IPS-11a (cell line): ENCODE data around the gene ZMYND8.
"Not testable (repeated sequence)": the region's sequence is repeated elsewhere in the genome, so short reads cannot be mapped to it uniquely, and the experiment has no call there.

Experiments
- H3K4me3 ChIP-seq: one replicate; pipeline ENCODE4 v1.5.1; 2013; ENCODE audit warnings: low read depth, low read length, control low read depth

The ZMYND8 gene

GRCh38 chr20:47251154-47252020, 105.1 kb downstream of the ZMYND8 start:
- no peak overlapping the region for H3K4me3 ChIP-seq

- H3K4me3 ChIP-seq = no peak overlapping the region
Observed at GRCh38 chr20:47250360-47250759, 106.1 kb downstream of the ZMYND8 start.

GRCh38 chr20:47249913-47250312, 106.6 kb downstream of the ZMYND8 start:
- H3K4me3 ChIP-seq = no peak overlapping the region

DNA sequence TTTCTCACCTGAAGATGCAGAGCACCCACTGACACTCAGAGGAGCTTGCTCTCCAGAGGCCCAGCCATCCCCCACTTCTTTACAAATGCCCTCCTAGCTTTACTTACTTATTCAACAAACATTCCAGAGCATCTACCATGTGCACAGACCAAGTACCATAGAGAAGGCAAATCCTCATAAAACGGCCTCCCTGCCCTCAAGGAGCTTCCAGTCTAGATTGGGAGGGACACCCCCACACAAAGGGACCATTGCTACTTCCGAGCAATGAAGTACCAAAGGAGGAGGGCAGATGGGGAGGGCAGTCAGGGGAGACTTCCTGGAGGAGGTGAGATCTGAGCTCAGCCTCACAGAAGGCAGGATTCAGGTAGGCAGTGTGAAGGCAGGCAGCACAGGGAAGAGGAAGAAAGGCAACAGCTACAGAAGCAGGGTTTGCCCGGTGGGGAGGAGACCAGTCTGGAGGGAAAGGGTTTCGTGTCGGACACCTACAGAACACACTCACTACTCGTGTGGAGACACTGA, 108.0 kb downstream of the ZMYND8 start:
- no peak overlapping the region for H3K4me3 ChIP-seq

GRCh38 chr20:47247972-47248371, 108.5 kb downstream of the ZMYND8 start:
- H3K4me3 ChIP-seq = no peak overlapping the region

DNA sequence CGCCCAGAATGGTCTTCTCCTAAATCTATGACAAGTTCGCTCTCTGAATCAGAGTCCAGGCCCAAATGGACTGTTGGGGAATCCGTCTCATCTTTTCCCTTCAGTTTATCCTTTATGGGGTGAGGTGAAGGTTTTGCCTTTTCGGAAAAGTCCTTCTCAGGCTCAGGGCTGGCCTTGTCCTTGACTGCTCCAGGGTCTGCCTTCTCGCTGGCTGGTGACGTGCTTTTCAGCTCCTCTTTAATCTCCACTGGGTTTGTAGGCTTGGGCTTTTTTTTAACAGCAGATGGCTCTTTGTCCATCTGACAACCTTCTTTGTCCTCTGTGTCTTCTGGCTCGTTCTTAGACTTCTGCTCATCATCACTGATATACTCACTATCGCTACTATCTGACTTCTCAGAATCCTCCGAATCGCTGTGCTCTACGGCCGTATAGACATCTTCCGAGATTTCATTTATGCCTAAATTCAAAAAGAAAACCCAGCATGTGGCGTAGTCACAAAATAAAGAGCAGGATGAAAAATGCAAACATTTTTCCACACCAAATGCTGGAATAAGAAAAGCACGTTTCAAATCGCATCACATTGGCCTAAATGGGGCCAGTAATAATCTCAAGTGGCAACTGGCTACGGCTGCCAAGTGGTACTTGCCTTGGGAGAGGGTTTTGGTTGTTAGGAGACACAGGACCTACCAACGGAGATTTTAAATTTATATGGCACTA, 110.3 kb downstream of the ZMYND8 start:
- no peak overlapping the region for H3K4me3 ChIP-seq

- H3K4me3 ChIP-seq = not testable (repeated sequence)
Observed at GRCh38 chr20:47245166-47245565, 111.3 kb downstream of the ZMYND8 start.

DNA sequence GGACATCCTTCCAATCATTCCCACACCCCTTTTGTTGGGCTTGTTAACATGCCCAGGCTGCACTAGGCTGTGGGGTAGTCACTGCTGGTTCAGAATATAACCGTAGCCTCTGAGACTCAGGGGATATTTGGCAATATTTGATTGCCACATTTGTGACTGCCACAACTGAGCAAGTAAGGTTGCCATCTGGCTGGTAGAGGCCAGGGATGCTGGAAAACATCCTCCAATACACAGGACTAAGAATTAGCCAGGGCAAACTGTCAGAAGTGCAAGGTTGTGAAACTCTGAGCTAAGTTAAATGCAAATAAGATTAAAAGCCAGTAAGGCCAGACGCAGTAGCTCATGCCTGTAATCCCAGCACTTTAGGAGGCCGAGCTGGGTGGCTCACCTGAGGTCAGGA, 112.0 kb downstream of the ZMYND8 start:
- H3K4me3 ChIP-seq = no peak overlapping the region

GRCh38 chr20:47243532-47244305, 112.8 kb downstream of the ZMYND8 start:
- H3K4me3 ChIP-seq = no peak overlapping the region

GRCh38 chr20:47243003-47243402, 113.5 kb downstream of the ZMYND8 start:
- no peak overlapping the region for H3K4me3 ChIP-seq

DNA sequence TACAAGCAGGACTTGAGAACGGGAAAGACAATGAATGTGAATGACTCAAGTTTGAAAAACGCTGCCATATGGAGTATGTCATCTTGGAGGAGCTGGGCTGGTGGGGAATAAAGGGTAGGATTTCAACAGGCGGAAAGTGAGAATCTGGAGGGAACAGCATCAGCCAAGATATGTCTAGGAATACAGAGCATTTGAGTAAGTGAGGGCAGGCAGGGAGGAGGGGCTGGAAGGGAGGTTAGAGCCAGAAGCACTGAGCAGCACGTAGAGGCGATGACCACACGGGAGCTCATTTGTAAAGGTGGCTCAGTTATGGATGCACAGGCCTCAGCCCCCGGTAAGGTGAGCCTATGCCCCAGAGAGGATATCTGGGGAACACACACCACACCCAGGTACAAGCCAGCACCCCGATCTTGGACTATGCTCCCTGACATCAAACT, 115.1 kb downstream of the ZMYND8 start:
- H3K4me3 ChIP-seq = no peak overlapping the region

GRCh38 chr20:47240096-47240495, 116.4 kb downstream of the ZMYND8 start:
- H3K4me3 ChIP-seq = not testable (repeated sequence)

- no peak overlapping the region for H3K4me3 ChIP-seq
Observed at GRCh38 chr20:47239719-47240067, 116.8 kb downstream of the ZMYND8 start.

- H3K4me3 ChIP-seq = no peak overlapping the region
Observed at GRCh38 chr20:47238780-47239718, 117.5 kb downstream of the ZMYND8 start.

DNA sequence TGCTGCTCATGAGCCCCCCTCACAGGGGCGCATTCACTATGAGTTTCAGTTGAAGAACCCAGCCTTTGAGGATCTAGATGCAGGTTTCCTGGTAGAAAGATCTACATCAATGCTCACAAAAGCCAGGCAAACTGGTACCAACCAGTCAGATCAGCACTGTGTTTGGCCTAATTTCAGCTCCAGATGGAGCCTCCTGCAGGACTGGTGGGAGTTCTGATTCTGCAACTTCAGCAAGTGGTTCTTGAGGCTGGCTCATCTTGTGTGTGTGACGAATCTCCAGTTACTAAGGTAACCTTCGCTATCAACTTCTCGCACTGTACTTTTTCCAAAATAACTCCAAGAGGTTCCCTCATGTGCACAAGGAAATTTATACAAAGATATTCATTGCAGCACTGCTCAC, 118.8 kb downstream of the ZMYND8 start:
- H3K4me3 ChIP-seq = no peak overlapping the region

- H3K4me3 ChIP-seq = no peak overlapping the region
Observed at GRCh38 chr20:47236639-47236900, 119.9 kb downstream of the ZMYND8 start.

DNA sequence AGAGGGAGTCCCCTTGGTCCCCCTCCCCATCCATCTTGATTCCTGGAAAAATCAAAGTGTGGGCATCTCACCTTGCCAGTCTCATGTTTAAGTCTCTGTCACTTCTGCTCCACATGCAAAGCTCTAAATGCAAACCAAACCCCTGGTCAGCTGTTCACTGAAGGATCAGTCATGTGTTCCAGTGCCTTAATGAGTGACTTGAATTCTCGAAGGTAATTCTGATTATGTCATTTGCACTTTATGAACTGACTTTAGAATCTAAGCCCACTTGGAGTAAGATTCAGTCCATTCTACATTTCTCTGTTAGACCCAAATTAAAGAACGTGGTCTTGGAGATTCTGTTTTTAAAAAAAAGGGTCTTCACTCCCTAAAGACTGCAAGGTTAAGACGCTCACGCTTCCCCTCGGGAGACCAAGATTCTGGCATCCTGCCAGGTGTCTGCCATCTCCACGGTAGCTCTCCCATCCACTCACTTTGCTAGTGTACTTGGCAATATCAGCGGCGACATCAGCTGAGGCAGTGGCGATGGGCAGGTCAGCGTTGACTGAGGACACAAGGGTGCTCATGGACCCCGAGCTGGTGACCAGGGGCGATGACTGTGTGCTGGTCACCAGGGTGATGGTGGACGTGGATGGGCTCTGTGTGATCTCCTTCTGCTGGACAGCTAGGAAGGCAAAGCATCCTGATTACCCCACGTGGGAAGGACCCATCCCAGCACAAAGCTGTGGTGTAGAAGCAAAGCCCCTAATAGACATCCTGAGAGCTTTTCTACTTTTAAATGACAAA, 120.5 kb downstream of the ZMYND8 start:
- H3K4me3 ChIP-seq = no peak overlapping the region

DNA sequence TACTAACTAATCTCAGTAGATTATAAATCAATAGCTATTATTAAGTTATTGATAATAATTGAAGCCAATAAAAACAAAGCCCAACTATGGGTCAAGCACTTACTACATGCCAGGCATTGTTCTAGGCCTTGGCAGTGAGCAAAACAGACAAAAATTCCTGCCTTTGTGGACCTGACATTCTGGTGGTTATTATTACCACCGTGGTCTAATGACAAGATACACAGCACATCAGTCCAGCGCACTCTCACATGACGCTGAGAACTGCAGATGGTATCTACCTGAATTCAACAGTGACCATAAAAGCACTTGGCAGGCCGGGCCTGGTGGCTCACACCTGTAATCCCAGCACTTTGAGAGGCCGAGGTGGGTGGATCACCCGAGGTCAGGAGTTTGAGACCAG, 121.4 kb downstream of the ZMYND8 start:
- no peak overlapping the region for H3K4me3 ChIP-seq

DNA sequence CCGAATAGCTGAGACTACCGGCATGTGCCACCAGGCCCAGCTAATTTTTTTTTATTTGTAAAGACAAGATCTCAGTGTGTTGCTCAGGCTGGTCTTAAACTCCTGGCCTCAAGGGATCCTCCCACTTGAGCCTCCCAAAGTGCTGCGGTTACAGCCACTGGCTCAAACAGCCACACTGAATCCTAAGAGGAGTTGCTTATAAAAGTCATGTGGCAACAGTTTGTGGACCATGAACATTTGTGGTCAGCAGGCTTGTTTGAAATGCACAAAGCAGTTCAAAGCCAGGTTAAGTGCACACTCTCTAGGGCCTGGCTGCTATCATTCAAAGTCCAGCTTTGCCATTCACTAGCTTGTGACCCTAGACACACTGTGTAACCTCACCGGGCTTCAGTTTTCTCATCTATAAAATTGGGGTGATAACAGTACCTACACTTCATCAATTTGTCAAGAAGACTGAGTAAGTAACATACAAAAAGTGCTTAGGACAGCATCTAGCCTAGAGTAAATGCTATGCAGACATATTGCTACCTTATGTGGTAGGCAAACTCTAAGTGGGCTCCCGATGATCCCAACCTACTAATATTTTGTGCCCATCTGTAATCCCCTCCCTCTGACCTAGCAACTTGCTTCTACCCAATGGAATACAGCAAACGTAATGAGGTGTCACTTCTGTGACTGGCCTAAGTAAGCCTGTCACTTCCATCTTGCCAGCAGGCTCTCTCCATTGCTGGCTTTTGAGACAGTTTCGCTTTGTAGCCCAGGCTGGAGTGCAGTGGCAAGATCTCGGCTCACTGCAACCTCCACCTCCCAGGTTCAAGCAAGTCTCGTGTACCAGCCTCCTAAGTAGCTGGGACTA, 122.9 kb downstream of the ZMYND8 start:
- no peak overlapping the region for H3K4me3 ChIP-seq
